ENCODE results near the gene ZNF585A.

GRCh38 chr19:37217775-37218591, 45.5 kb upstream of the ZNF585A start, which contains the start of gene ZNF383:
- TF ChIP-seq POU6F1 (CRISPR knock-in tag; IDR thresholded peaks at IDR 0.05; ENCODE audit: borderline replicate concordance, low read depth) (no peak), PATZ1 (CRISPR knock-in tag; IDR thresholded peaks at IDR 0.05; ENCODE audit: borderline replicate concordance) (no peak), ZFP3 (CRISPR knock-in tag; IDR thresholded peaks at IDR 0.05) (no peak; the same call in none of the 2 replicates), CREB5 (CRISPR knock-in tag; IDR thresholded peaks at IDR 0.05; ENCODE audit: low read depth) (no peak), ARNTL (CRISPR knock-in tag; IDR thresholded peaks at IDR 0.05; ENCODE audit: borderline replicate concordance, low read depth) (no peak), ESRRG (CRISPR knock-in tag; IDR thresholded peaks at IDR 0.05) (no peak), ZFP30 (CRISPR knock-in tag; IDR thresholded peaks at IDR 0.05) (no peak), OSR1 (CRISPR knock-in tag; IDR thresholded peaks at IDR 0.05) (no peak), CSRNP3 (CRISPR knock-in tag; IDR thresholded peaks at IDR 0.05) (no peak), ZNF8 (CRISPR knock-in tag; IDR thresholded peaks at IDR 0.05) (no peak), TSHZ2 (CRISPR knock-in tag; IDR thresholded peaks at IDR 0.05) (no peak), RARB (CRISPR knock-in tag; IDR thresholded peaks at IDR 0.05) (no peak), ZNF565 (CRISPR knock-in tag; conservative IDR thresholded peaks at IDR 0.05; ENCODE audit: low read depth) (no peak), ZC3H10 (CRISPR knock-in tag; IDR thresholded peaks at IDR 0.05) (no peak)
